Measurements from ENCODE around the gene PPP2R1B. TPM values are rescaled to one million over a fixed set of nuclear protein-coding genes. Genes with fewer than 3 reads are reported as not detected.

Gene PPP2R1B
- total RNA-seq = 25.6 and 39.5 TPM in 2 replicates

DNA sequence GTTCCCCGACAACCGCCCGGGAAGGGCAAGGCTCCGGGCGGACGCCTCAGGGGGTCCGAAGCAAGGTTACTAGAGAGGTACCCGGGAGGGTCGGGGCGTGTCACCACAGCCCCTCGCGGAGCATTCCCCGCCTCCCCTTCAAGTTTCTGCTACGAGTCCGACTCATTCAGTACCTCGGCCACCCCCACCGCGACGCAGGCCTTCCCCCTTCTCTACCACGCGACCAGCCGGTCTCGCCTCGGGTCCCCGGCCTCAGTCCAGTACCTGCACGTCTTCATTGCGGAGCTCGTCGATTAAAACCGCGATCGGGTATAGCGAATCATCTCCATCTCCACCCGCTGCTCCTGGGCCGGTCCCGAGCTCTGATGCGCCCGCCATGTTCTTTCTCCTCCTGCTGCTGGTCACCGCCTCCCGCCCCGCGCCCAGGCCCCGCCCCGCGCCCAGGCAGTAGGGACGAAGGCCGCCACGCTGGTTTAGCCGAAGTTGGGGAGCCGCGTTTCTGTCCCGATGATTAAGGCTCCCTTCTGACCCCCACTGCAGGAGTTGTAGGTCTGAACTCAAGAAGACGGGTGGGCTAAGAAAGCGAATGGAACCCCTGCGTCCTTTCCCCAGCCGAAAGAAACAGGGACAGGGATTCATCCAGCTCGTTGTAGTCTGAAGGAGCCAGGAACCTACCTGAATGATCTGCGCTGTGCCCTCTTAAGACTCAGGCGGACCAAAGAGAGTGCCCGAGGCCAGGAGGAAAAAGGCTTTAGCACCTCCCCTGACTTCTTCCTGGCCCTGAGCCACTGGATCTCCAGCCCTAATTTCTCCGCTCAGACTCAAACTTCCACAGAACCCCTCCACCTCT, at the start of gene PPP2R1B:
Gene PPP2R1B (minus strand): TSS at position 406 of the 850 bp plus-strand sequence. CDS start 28 bp downstream, at position 378.

Other genes with a start within 250 kb of the PPP2R1B start
- gene LAYN, start 225.7 kb downstream of the PPP2R1B start, total RNA-seq = 10.4 and 64.1 TPM in 2 replicates
- gene SIK2, start 163.9 kb downstream of the PPP2R1B start, total RNA-seq = 4.3 and 5.8 TPM in 2 replicates
- 31.8 and 36.9 TPM in 2 replicates for gene ALG9, start 105.2 kb upstream of the PPP2R1B start, total RNA-seq
- gene FDXACB1, start 112.8 kb upstream of the PPP2R1B start, total RNA-seq = 2.2 and 2.3 TPM in 2 replicates
- 16.2 and 18.3 TPM in 2 replicates for gene CFAP68, start 113.2 kb upstream of the PPP2R1B start, total RNA-seq
- 0.85 and 18.1 TPM in 2 replicates for gene CRYAB, start 145.4 kb upstream of the PPP2R1B start, total RNA-seq
- 0.24 TPM in 1 of 2 replicates, not detected in the other for gene HSPB2, start 146.3 kb upstream of the PPP2R1B start, total RNA-seq
- gene C11orf52, start 152.5 kb upstream of the PPP2R1B start, total RNA-seq = 1.1 and 1.7 TPM in 2 replicates
- gene DIXDC1, start 171.0 kb upstream of the PPP2R1B start, total RNA-seq = 10.9 and 20.5 TPM in 2 replicates